GM23338 (cell line): ENCODE data around the gene IL15RA. TPM values are rescaled to one million over a fixed set of nuclear protein-coding genes. Genes with fewer than 3 reads are reported as not detected.

ENCODE experiments used
- ATAC-seq: fragments of 200-7000 bp; cut with Tn5 transposase; 3 replicates; pipeline ENCODE4 v1.9.1; 2020
- DNase-seq: peaks from one replicate; pipeline ENCODE4 v3.0.0-alpha.2; 2015; ENCODE audit warnings: low spot score
- H2AFZ ChIP-seq: fragments of 200-600 bp; sonication (generic); 2 replicates; pipeline ENCODE4 v1.8.0; 2016; ENCODE audit warnings: antibody characterized with exemption, mild to moderate bottlenecking, moderate library complexity
- H3F3A ChIP-seq: fragments of 200-600 bp; sonication (generic); replicated peaks from 2 replicates; pipeline ENCODE4 v1.8.0; 2017; ENCODE audit warnings: antibody characterized with exemption, mixed run types, low read depth
- H3K27ac ChIP-seq: fragments of 200-600 bp; sonication (generic); 2 replicates; pipeline ENCODE4 v1.6.1; 2016; ENCODE audit warnings: low read depth
- H3K27me3 ChIP-seq: fragments of 200-600 bp; sonication (generic); 2 replicates; pipeline ENCODE4 v1.8.0; 2016; ENCODE audit warnings: mild to moderate bottlenecking, mixed run types, moderate library complexity; ENCODE audit not compliant: insufficient read depth
- H3K36me3 ChIP-seq: fragments of 200-600 bp; sonication (generic); 2 replicates; pipeline ENCODE4 v1.8.0; 2016; ENCODE audit warnings: mild to moderate bottlenecking; ENCODE audit not compliant: insufficient read depth
- H3K4me1 ChIP-seq: fragments of 200-600 bp; sonication (generic); 2 replicates; pipeline ENCODE4 v1.8.0; 2016; ENCODE audit warnings: mild to moderate bottlenecking, moderate library complexity; ENCODE audit not compliant: insufficient read depth
- H3K4me2 ChIP-seq: fragments of 200-600 bp; sonication (generic); 2 replicates; pipeline ENCODE4 v1.7.1; 2017; ENCODE audit warnings: mixed run types
- H3K4me3 ChIP-seq: fragments of 200-600 bp; sonication (generic); 2 replicates; pipeline ENCODE4 v1.6.1; 2016; ENCODE audit warnings: mixed run types
- H3K79me2 ChIP-seq: fragments of 200-600 bp; sonication (generic); replicated peaks from 2 replicates; pipeline ENCODE4 v1.8.0; 2017; ENCODE audit warnings: mild to moderate bottlenecking; ENCODE audit not compliant: insufficient read depth
- H3K9me2 ChIP-seq: fragments of 200-600 bp; sonication (generic); 2 replicates; pipeline ENCODE4 v1.8.0; 2017; ENCODE audit not compliant: insufficient read depth
- H4K20me1 ChIP-seq: fragments of 200-600 bp; sonication (generic); replicated peaks from 2 replicates; pipeline ENCODE4 v1.8.0; 2017; ENCODE audit warnings: mild to moderate bottlenecking; ENCODE audit not compliant: insufficient read depth
- H3K27ac Mint-ChIP-seq: 2 replicates; pipeline ENCODE4 v1.8.0; 2020; ENCODE audit warnings: inconsistent platforms, mild to moderate bottlenecking, moderate library complexity, mixed read lengths
- H3K27me3 Mint-ChIP-seq: 3 replicates; pipeline ENCODE4 v1.8.0; 2022; ENCODE audit warnings: low read depth, mild to moderate bottlenecking, moderate library complexity, mixed read lengths, inconsistent platforms; ENCODE audit not compliant: insufficient read depth, poor library complexity
- H3K36me3 Mint-ChIP-seq: 3 replicates; pipeline ENCODE4 v1.8.0; 2021; ENCODE audit warnings: low read depth, mild to moderate bottlenecking, inconsistent platforms, moderate library complexity, mixed read lengths
- H3K4me1 Mint-ChIP-seq: 3 replicates; pipeline ENCODE4 v1.8.0; 2020; ENCODE audit warnings: mild to moderate bottlenecking, inconsistent platforms, mixed read lengths
- H3K4me3 Mint-ChIP-seq: 3 replicates; pipeline ENCODE4 v1.8.0; 2021; ENCODE audit warnings: moderate library complexity, mild to moderate bottlenecking, inconsistent platforms, mixed read lengths
- H3K9me3 Mint-ChIP-seq: 3 replicates; pipeline ENCODE4 v1.8.0; 2020; ENCODE audit warnings: moderate library complexity, mild to moderate bottlenecking, inconsistent platforms, mixed read lengths
- EZH2 ChIP-seq: fragments of 200-600 bp; sonication (generic); IDR thresholded peaks from one replicate; pipeline ENCODE4 v1.8.0; 2017; ENCODE audit warnings: antibody characterized with exemption, mild to moderate bottlenecking, low read depth; ENCODE audit not compliant: unreplicated experiment
- EZH2phosphoT487 ChIP-seq: fragments of 200-600 bp; sonication (generic); IDR thresholded peaks from one replicate; pipeline ENCODE4 v1.8.1; 2018; ENCODE audit warnings: antibody characterized with exemption; ENCODE audit not compliant: unreplicated experiment
- JUNB ChIP-seq: IDR thresholded peaks from one replicate; pipeline ENCODE4 v1.6.1; 2016; ENCODE audit warnings: antibody characterized with exemption; ENCODE audit not compliant: unreplicated experiment
- NANOG ChIP-seq: IDR thresholded peaks from 2 replicates; pipeline ENCODE4 v1.6.1; 2016; ENCODE audit warnings: antibody characterized with exemption, borderline replicate concordance
- POLR2AphosphoS5 ChIP-seq: IDR thresholded peaks from 2 replicates; pipeline ENCODE4 v1.6.1; 2016; ENCODE audit warnings: antibody characterized with exemption, low read depth
- polyA plus RNA-seq: library from polyadenylated mRNA; unstranded; fragments of >200 nt; fragmentation: Nextera tagmentation; extraction: Ambion mirVana; gene quantifications from 2 replicates; pipeline ENCODE4 v1.2.1, GENCODE V29; 2016
- total RNA-seq: library from RNA; depleted of rRNA; stranded (reverse); fragments of >200 nt; shearing (Covaris generic); gene quantifications from 2 replicates; pipeline ENCODE4 v1.2.3, GENCODE V29; 2014
- TF ChIP-seq, protein P1 (sequence below): IDR thresholded peaks from one replicate; pipeline ENCODE4 v1.6.1; 2018; ENCODE audit warnings: antibody characterized with exemption; ENCODE audit not compliant: unreplicated experiment
- TF ChIP-seq, protein P2 (sequence below), 2 experiments: fragments of 200-600 bp in 1 of 2; sonication (generic) in 1 of 2; conservative IDR thresholded peaks; 2 replicates each; pipeline versions ENCODE4 v1.5.1 to v1.6.1; 2016 to 2017; ENCODE audit warnings: antibody characterized with exemption in 2 of 2, low read depth in 2 of 2, mild to moderate bottlenecking in 2 of 2, moderate library complexity in 1 of 2
- TF ChIP-seq, protein P3 (sequence below): IDR thresholded peaks from 2 replicates; pipeline ENCODE4 v1.6.1; 2016; ENCODE audit warnings: antibody characterized with exemption

IL15RA gene
- total and polyA plus RNA-seq, 2 experiments from 2014 or later = 1.6 to 2.2 TPM

DNA sequence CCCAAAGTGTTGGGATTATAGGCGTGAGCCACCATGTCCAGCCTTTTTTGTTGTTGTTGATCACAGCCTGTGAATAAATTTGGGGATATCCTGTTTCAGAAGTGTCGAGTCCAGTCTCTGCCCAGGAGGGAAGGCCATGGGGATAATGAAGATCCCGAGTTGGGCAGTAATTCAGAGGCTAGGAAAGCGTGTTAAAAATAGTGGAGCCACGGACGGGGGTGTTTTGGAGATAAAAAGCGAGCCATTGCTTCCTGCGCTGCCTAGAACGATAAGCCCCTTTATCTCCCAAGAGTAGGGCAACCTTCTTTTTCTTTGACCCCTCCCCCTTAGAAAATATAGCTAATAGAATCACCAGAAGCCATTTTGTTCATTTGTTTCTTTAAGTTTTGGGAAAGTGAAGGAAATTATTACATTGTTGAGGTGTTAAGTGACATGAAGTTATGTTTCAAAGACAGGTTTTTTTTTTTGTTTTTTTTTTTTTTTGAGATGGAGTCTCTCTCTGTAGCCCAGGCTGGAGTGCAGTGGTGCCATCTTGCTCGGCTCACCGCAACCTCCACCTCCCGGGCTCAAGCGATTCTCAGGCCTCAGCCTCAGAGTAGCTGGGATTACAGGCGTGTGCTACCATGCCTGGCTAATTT lies 43.3 kb downstream of the IL15RA start (continued):
- TF ChIP-seq, protein P1, sequence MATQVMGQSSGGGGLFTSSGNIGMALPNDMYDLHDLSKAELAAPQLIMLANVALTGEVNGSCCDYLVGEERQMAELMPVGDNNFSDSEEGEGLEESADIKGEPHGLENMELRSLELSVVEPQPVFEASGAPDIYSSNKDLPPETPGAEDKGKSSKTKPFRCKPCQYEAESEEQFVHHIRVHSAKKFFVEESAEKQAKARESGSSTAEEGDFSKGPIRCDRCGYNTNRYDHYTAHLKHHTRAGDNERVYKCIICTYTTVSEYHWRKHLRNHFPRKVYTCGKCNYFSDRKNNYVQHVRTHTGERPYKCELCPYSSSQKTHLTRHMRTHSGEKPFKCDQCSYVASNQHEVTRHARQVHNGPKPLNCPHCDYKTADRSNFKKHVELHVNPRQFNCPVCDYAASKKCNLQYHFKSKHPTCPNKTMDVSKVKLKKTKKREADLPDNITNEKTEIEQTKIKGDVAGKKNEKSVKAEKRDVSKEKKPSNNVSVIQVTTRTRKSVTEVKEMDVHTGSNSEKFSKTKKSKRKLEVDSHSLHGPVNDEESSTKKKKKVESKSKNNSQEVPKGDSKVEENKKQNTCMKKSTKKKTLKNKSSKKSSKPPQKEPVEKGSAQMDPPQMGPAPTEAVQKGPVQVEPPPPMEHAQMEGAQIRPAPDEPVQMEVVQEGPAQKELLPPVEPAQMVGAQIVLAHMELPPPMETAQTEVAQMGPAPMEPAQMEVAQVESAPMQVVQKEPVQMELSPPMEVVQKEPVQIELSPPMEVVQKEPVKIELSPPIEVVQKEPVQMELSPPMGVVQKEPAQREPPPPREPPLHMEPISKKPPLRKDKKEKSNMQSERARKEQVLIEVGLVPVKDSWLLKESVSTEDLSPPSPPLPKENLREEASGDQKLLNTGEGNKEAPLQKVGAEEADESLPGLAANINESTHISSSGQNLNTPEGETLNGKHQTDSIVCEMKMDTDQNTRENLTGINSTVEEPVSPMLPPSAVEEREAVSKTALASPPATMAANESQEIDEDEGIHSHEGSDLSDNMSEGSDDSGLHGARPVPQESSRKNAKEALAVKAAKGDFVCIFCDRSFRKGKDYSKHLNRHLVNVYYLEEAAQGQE = no peak
- no peak for TF ChIP-seq NANOG
- TF ChIP-seq, protein P2, sequence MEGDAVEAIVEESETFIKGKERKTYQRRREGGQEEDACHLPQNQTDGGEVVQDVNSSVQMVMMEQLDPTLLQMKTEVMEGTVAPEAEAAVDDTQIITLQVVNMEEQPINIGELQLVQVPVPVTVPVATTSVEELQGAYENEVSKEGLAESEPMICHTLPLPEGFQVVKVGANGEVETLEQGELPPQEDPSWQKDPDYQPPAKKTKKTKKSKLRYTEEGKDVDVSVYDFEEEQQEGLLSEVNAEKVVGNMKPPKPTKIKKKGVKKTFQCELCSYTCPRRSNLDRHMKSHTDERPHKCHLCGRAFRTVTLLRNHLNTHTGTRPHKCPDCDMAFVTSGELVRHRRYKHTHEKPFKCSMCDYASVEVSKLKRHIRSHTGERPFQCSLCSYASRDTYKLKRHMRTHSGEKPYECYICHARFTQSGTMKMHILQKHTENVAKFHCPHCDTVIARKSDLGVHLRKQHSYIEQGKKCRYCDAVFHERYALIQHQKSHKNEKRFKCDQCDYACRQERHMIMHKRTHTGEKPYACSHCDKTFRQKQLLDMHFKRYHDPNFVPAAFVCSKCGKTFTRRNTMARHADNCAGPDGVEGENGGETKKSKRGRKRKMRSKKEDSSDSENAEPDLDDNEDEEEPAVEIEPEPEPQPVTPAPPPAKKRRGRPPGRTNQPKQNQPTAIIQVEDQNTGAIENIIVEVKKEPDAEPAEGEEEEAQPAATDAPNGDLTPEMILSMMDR (conservative IDR thresholded peaks at IDR 0.05; ENCODE audit: low read depth in 2 of 2) = no peak
- no peak for TF ChIP-seq JUNB
- TF ChIP-seq, protein P3, sequence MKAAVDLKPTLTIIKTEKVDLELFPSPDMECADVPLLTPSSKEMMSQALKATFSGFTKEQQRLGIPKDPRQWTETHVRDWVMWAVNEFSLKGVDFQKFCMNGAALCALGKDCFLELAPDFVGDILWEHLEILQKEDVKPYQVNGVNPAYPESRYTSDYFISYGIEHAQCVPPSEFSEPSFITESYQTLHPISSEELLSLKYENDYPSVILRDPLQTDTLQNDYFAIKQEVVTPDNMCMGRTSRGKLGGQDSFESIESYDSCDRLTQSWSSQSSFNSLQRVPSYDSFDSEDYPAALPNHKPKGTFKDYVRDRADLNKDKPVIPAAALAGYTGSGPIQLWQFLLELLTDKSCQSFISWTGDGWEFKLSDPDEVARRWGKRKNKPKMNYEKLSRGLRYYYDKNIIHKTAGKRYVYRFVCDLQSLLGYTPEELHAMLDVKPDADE = no peak

DNA sequence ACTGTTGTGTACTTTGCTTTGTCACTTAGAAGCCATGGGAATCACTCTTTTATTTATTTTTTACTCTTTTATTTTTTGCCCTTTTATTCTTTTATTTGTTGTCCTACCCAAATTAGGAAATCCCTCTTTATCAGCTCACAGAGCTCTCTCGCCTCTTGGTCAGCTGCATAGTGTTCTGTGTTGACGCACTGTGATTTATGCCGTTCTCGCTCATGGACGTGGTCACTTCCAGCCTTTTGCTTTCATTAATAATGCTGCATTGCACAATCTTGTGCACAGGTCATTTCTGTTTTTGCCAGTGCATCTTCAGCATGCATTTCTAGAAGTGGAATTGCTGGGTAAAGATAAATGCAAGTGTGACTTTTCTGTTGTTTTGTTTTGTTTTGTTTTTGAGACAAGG lies 45.0 kb downstream of the IL15RA start:
- no peaks in the 10 kb centered on the region for H3K9me3 Mint-ChIP-seq
- no peak for ATAC-seq
- Histone ChIP-seq H3F3A (no peaks in the 10 kb centered on the region), H3K27ac (no peak overlapping the region), H4K20me1 (peaks cover 8% of the 10 kb centered on the region; the same call in 1 of the 2 replicates), H3K36me3 (peaks cover 49% of the 10 kb centered on the region), H3K4me2 (no peak overlapping the region), H3K4me3 (no peak overlapping the region), H3K9me2 (no peaks in the 10 kb centered on the region), H3K79me2 (no peaks in the 10 kb centered on the region), H3K27me3 (no peaks in the 10 kb centered on the region), H2AFZ (no peak overlapping the region), H3K4me1 (no peaks in the 10 kb centered on the region)
- no peak overlapping the region for H3K27ac Mint-ChIP-seq
- H3K27me3 Mint-ChIP-seq = peaks cover 2% of the 10 kb centered on the region
- no peaks in the 10 kb centered on the region for H3K4me1 Mint-ChIP-seq
- H3K4me3 Mint-ChIP-seq = no peak overlapping the region
- DNase-seq = no peak
- peaks cover 70% of the 10 kb centered on the region for H3K36me3 Mint-ChIP-seq
- TF ChIP-seq, protein P2 (conservative IDR thresholded peaks at IDR 0.05; ENCODE audit: low read depth in 2 of 2) = no peak
- TF ChIP-seq EZH2 (no peak), POLR2AphosphoS5 (no peak), EZH2phosphoT487 (no peak)
- TF ChIP-seq, protein P1 = no peak
